ENCODE results near the gene TANGO2. TPM values are rescaled to one million over a fixed set of nuclear protein-coding genes. Genes with fewer than 3 reads are reported as not detected.
A peak's percentile ranks its signal among the peaks of the same experiment; 100 is the strongest.

The TANGO2 gene
- total and polyA plus RNA-seq, 9 of the 15 experiments (the other 6 are each of a cell fraction or from before 2014, with no cell fraction given): 15.5 to 94.9 (median 70.1) TPM

DNA sequence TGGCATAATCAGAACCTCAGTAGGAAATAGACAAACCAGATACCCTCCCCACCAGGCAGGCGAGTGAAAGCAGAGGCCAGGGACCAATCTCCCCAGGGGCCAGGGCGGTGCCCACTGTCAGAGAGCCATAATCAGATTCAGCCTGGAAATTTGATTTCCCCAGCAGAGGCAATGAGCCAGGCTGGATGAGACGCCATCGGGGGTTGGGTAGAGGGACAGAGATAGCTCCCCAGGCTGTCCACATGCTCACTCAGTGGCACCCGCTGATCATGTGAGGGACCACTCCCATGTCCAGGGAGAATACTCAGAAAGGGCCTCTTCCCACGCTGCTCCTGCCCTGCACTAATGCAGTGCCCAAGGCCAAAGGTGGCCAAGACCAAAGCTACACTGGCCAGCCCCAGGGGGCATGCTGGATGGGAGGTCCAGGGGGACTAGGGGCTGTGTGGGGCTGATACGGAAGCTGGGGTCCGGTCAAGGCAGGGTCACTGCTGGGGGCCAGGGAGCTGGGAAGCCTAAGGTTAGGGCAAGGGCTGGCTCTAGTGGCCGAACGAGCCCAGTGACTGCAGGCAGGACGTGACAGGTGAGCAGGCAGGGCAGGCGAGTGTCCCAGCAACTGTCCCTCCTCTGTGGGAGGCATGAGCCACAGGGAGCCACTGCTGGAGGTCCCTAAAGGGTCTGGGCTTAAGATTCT lies 24.1 kb upstream of the TANGO2 start (continued):
- TF ChIP-seq, protein P1, sequence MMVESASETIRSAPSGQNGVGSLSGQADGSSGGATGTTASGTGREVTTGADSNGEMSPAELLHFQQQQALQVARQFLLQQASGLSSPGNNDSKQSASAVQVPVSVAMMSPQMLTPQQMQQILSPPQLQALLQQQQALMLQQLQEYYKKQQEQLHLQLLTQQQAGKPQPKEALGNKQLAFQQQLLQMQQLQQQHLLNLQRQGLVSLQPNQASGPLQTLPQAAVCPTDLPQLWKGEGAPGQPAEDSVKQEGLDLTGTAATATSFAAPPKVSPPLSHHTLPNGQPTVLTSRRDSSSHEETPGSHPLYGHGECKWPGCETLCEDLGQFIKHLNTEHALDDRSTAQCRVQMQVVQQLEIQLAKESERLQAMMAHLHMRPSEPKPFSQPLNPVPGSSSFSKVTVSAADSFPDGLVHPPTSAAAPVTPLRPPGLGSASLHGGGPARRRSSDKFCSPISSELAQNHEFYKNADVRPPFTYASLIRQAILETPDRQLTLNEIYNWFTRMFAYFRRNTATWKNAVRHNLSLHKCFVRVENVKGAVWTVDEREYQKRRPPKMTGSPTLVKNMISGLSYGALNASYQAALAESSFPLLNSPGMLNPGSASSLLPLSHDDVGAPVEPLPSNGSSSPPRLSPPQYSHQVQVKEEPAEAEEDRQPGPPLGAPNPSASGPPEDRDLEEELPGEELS (CRISPR knock-in tag; IDR thresholded peaks at IDR 0.05; ENCODE audit: borderline replicate concordance): no peak
- TF ChIP-seq SAP30 (IDR thresholded peaks at IDR 0.05; ENCODE audit: borderline replicate concordance, insufficient read depth, low read depth, low read length, poor library complexity, severe bottlenecking) (peak; percentile 5), PTTG1 (tag; IDR thresholded peaks at IDR 0.05; ENCODE audit: low read depth) (no peak), HDAC6 (IDR thresholded peaks at IDR 0.05; ENCODE audit: low read depth, low read length) (0 out of 2 replicates have a peak, but pooled peaks have one; percentile 10)
- TF ChIP-seq, protein P2, sequence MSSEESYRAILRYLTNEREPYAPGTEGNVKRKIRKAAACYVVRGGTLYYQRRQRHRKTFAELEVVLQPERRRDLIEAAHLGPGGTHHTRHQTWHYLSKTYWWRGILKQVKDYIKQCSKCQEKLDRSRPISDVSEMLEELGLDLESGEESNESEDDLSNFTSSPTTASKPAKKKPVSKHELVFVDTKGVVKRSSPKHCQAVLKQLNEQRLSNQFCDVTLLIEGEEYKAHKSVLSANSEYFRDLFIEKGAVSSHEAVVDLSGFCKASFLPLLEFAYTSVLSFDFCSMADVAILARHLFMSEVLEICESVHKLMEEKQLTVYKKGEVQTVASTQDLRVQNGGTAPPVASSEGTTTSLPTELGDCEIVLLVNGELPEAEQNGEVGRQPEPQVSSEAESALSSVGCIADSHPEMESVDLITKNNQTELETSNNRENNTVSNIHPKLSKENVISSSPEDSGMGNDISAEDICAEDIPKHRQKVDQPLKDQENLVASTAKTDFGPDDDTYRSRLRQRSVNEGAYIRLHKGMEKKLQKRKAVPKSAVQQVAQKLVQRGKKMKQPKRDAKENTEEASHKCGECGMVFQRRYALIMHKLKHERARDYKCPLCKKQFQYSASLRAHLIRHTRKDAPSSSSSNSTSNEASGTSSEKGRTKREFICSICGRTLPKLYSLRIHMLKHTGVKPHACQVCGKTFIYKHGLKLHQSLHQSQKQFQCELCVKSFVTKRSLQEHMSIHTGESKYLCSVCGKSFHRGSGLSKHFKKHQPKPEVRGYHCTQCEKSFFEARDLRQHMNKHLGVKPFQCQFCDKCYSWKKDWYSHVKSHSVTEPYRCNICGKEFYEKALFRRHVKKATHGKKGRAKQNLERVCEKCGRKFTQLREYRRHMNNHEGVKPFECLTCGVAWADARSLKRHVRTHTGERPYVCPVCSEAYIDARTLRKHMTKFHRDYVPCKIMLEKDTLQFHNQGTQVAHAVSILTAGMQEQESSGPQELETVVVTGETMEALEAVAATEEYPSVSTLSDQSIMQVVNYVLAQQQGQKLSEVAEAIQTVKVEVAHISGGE (CRISPR knock-in tag; IDR thresholded peaks at IDR 0.05): peak in 1 of 3 experiments; percentile 10; a peak in 1 of 6 replicates
- TF ChIP-seq, protein P3, sequence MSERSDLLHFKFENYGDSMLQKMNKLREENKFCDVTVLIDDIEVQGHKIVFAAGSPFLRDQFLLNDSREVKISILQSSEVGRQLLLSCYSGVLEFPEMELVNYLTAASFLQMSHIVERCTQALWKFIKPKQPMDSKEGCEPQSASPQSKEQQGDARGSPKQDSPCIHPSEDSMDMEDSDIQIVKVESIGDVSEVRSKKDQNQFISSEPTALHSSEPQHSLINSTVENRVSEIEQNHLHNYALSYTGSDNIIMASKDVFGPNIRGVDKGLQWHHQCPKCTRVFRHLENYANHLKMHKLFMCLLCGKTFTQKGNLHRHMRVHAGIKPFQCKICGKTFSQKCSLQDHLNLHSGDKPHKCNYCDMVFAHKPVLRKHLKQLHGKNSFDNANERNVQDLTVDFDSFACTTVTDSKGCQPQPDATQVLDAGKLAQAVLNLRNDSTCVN (CRISPR knock-in tag; IDR thresholded peaks at IDR 0.05): 0 out of 2 replicates have a peak, but pooled peaks have one; percentile 6
- TF ChIP-seq, protein P4, sequence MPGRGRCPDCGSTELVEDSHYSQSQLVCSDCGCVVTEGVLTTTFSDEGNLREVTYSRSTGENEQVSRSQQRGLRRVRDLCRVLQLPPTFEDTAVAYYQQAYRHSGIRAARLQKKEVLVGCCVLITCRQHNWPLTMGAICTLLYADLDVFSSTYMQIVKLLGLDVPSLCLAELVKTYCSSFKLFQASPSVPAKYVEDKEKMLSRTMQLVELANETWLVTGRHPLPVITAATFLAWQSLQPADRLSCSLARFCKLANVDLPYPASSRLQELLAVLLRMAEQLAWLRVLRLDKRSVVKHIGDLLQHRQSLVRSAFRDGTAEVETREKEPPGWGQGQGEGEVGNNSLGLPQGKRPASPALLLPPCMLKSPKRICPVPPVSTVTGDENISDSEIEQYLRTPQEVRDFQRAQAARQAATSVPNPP (IDR thresholded peaks at IDR 0.05; ENCODE audit: borderline replicate concordance, insufficient read depth, insufficient read length): no peak
- TF ChIP-seq, protein P5, sequence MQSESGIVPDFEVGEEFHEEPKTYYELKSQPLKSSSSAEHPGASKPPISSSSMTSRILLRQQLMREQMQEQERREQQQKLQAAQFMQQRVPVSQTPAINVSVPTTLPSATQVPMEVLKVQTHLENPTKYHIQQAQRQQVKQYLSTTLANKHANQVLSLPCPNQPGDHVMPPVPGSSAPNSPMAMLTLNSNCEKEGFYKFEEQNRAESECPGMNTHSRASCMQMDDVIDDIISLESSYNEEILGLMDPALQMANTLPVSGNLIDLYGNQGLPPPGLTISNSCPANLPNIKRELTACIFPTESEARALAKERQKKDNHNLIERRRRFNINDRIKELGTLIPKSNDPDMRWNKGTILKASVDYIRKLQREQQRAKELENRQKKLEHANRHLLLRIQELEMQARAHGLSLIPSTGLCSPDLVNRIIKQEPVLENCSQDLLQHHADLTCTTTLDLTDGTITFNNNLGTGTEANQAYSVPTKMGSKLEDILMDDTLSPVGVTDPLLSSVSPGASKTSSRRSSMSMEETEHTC (IDR thresholded peaks at IDR 0.05): peak; percentile 31; the same call in 1 of the 2 replicates

All from K562 (cell line).